Measurements from ENCODE around the gene RPL7L1.

The RPL7L1 gene

GRCh38 chr6:42864602-42865001 is 14.8 kb upstream of the RPL7L1 start:
- POLR2A ChIA-PET: interaction anchor here (0.9 kb wide), 1 partner anchor 82 kb away, joined by 7 read pairs; no protein-coding TSS in a partner anchor
- Histone ChIP-seq H3K9me3 (ENCODE audit: control insufficient read depth, insufficient read depth, low read depth, low read length) (no peaks in the 10 kb centered on the region), H3K36me3 (ENCODE audit: control insufficient read depth in 2 of 2, insufficient read depth in 1 of 2, low read length in 2 of 2) (peaks cover 0 to 12% of the 10 kb centered on the region in 2 experiments; a peak in 2 of 3 replicates), H3K4me3 (ENCODE audit: low read depth, low read length) (no peak overlapping the region), H3K4me1 (ENCODE audit: control insufficient read depth, insufficient read depth, low read length) (no peaks in the 10 kb centered on the region), H3K27ac (ENCODE audit: extremely low read depth, low read depth, low read length) (no peak overlapping the region)
- TF ChIP-seq ZNF280C (tag by site-specific recombination; IDR thresholded peaks at IDR 0.05) (no peak), BCL11B (tag by site-specific recombination; IDR thresholded peaks at IDR 0.05; ENCODE audit: low read depth) (no peak), ZSCAN4 (tag by site-specific recombination; IDR thresholded peaks at IDR 0.05) (no peak), ZNF175 (tag by site-specific recombination; IDR thresholded peaks at IDR 0.05) (no peak), ZNF26 (tag by site-specific recombination; IDR thresholded peaks at IDR 0.05) (no peak), ZNF18 (tag by site-specific recombination; IDR thresholded peaks at IDR 0.05) (no peak)
- CTCF ChIA-PET: interaction anchor here (0.6 to 0.9 kb wide), 2 partner anchors 888 to 1032 kb away, joined by 3 read pairs; no protein-coding TSS in a partner anchor

GRCh38 chr6:42870145-42870936 is 9.1 kb upstream of the RPL7L1 start:
- ChIA-PET POLR2A (interaction anchor here (2.1 kb wide), 1 partner anchor 9 kb away, joined by 6 read pairs; the partner anchor contains the start of gene RPL7L1), CTCF (interaction anchor here (1.2 to 1.5 kb wide), 3 partner anchors 31 to 209 kb away, joined by 4 read pairs; no protein-coding TSS in a partner anchor)
- no peak overlapping the region for H3K27ac ChIP-seq (ENCODE audit: extremely low read depth, low read depth, low read length)
- no peaks in the 10 kb centered on the region for H3K36me3 ChIP-seq (ENCODE audit: control insufficient read depth in 2 of 2, insufficient read depth in 1 of 2, low read length in 2 of 2)
- no peaks in the 10 kb centered on the region for H3K4me1 ChIP-seq (ENCODE audit: control insufficient read depth, insufficient read depth, low read length)
- H3K4me3 ChIP-seq (ENCODE audit: low read depth, low read length): no peak overlapping the region
- H3K9me3 ChIP-seq (ENCODE audit: control insufficient read depth, insufficient read depth, low read depth, low read length): no peaks in the 10 kb centered on the region
- TF ChIP-seq ZNF398 (tag by site-specific recombination; IDR thresholded peaks at IDR 0.05) (no peak), ZNF248 (tag by site-specific recombination; IDR thresholded peaks at IDR 0.05) (no peak), ZNF2 (tag by site-specific recombination; IDR thresholded peaks at IDR 0.05) (no peak), ZNF549 (tag by site-specific recombination; IDR thresholded peaks at IDR 0.05) (no peak), ZNF23 (tag by site-specific recombination; IDR thresholded peaks at IDR 0.05; ENCODE audit: borderline replicate concordance) (no peak), ZNF302 (tag by site-specific recombination; IDR thresholded peaks at IDR 0.05; ENCODE audit: low read depth) (no peak), ZNF426 (tag by site-specific recombination; IDR thresholded peaks at IDR 0.05) (no peak), ZFP37 (tag by site-specific recombination; IDR thresholded peaks at IDR 0.05) (no peak), MEIS1 (CRISPR knock-in tag; IDR thresholded peaks at IDR 0.05; ENCODE audit: borderline replicate concordance) (no peak), ZBTB1 (tag by site-specific recombination; IDR thresholded peaks at IDR 0.05) (no peak), KLF8 (tag by site-specific recombination; IDR thresholded peaks at IDR 0.05) (no peak), ZNF148 (tag by site-specific recombination; IDR thresholded peaks at IDR 0.05; ENCODE audit: borderline replicate concordance) (no peak), RBAK (tag by site-specific recombination; IDR thresholded peaks at IDR 0.05) (no peak)
